HG02623 (cell line): Measurements from ENCODE around the gene JDP2.
"Not testable (repeated sequence)": the region's sequence is repeated elsewhere in the genome, so short reads cannot be mapped to it uniquely, and the experiment has no call there.

Experiments
- ATAC-seq: cut with Tn5 transposase; IDR thresholded peaks from one replicate; pipeline ENCODE4 v1.9.1; 2021; ENCODE audit warnings: moderate library complexity; ENCODE audit not compliant: unreplicated experiment

Gene JDP2

DNA sequence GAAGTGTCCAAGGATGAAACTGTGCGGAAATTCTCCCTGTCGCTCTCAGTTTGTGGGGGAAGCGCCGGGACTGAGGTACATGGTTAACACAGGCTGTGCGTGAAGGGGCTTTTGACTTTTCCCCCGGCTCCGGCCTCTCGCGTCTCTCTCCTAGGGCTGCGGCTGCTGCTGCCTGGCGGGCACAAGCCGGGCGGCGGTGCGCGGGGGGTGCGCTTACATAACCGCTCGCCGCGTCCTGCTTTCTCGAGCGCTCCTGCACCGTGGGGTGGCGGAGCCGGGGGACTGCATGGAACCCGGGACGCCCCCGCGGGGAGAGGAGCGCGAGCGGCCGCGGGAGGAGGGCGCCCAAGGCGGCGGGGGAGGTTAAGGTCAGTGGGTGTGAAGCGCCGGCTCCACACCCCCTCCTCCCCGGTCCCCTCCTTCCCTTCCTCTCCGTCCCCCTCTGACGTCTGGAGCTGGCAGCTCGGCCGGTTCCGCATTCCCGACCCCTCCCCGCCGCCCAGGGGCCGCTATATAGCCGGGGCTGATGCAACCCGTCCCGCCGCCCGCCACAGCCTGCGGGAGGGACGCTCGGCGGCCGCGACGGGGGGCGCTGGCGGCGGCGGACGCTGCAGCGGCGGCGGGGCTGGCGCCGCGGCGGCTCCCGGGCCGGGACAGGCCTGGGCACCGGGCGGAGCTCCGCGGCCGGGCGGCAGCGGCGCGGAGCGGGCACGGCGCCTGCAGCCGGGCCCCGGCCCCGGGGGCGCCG lies at the start of gene JDP2:
TSS of gene JDP2 (plus strand) at position 541 of the 748 bp plus-strand sequence. CDS start 9,899 bp downstream, outside the sequence.
- peak; percentile 29 for ATAC-seq

DNA sequence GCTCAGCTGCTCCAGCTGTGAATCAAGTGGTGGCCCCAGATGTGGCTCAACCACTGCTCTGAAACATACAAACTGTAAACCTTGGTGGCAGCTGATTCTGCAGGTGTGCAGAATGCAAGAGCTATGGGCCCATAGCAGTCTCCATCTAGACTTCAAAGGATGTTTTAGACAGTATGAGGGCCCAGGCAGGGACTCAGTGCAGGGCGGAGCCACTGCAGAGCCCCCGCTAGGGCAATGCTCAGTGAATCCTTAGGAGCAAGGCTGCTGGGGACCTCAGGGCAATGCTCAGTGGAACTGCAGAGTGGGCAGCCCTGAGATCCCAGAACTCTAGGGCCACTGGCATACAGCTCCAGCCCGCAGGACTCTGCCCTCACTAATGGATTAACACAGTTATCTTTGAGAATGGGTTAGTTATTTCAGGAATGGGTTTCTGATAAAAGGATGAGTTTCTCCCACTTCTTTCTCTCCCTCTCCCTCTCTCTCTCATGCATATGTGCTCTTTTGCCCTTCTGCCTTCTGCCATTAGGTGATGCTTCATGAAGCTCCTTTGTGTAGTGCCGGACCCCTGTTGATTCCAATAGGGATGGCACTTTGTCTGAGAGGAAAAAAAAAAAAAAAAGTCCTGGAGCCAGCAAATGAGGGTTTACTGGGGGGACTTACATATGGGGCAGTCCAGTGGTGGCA lies 48.4 kb upstream of the JDP2 start:
- no peak for ATAC-seq

GRCh38 chr14:75379930-75380270 lies 47.9 kb upstream of the JDP2 start:
- no peak for ATAC-seq

GRCh38 chr14:75380656-75381055 lies 47.2 kb upstream of the JDP2 start:
- no peak for ATAC-seq

GRCh38 chr14:75381642-75382041 lies 46.2 kb upstream of the JDP2 start:
- no peak for ATAC-seq

- ATAC-seq, result not testable (repeated sequence)
Measured at GRCh38 chr14:75383219-75383618, 44.6 kb upstream of the JDP2 start.

GRCh38 chr14:75383721-75384120 lies 44.1 kb upstream of the JDP2 start:
- ATAC-seq, result no peak

- ATAC-seq, result no peak
Measured at GRCh38 chr14:75389679-75390078, 38.1 kb upstream of the JDP2 start.

GRCh38 chr14:75390183-75390582 lies 37.6 kb upstream of the JDP2 start:
- no peak for ATAC-seq

- ATAC-seq, result no peak
Measured at GRCh38 chr14:75391953-75392352, 35.9 kb upstream of the JDP2 start.

- no peak for ATAC-seq
Measured at GRCh38 chr14:75392686-75393641, 34.9 kb upstream of the JDP2 start.

GRCh38 chr14:75393794-75394193 lies 34.0 kb upstream of the JDP2 start:
- ATAC-seq, result no peak

GRCh38 chr14:75395862-75396261 lies 32.0 kb upstream of the JDP2 start:
- no peak for ATAC-seq

- no peak for ATAC-seq
Measured at GRCh38 chr14:75399321-75399720, 28.5 kb upstream of the JDP2 start.

GRCh38 chr14:75399843-75400775 lies 27.7 kb upstream of the JDP2 start:
- ATAC-seq, result no peak

- no peak for ATAC-seq
Measured at GRCh38 chr14:75401361-75401760, 26.5 kb upstream of the JDP2 start.

DNA sequence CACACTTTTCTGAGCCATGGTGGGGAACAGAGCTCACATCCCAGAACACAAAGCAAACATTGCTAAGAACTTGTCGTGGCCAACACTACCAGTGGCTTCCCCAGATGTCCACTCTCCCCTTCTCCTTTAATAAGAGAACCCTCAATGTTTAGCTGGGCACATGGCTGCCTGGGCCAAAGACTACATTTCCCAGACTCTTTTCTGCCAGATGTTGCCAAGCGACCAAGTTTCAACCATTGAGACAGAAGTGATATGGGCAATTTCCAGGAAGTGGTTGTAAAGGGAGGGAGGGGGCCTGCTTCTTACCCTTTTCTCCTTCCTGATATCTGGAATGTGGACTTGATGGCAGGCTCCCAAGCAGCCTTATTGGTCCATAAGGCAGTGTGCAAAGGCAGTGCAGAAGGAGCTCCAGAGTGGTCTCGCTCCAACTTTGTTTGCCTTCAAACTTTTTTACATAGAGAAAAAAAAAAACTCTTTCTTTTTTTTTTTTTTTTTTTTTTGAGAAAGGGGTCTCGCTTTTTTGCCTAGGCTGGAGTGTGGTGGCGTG lies 24.9 kb upstream of the JDP2 start:
- no peak for ATAC-seq

DNA sequence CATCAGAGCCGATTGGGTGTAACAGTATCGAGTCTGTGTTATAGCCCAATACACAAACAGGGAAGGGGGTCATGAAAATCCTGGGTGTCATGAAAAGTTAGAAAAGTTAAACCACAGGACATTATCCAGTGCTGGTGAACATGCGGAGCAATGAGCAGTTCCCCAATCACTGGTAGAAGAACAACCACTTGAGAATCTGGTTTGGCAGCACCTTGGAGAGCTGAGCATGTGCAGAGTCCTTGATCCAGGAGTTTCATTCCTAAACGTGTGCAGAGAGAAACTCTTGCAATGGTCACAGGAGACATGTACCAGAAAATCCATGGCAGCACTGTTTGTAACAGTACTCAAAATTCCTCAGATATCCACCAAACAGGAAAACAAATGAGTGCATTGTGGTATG lies 23.0 kb upstream of the JDP2 start:
- no peak for ATAC-seq

- no peak for ATAC-seq
Measured at GRCh38 chr14:75406102-75406501, 21.7 kb upstream of the JDP2 start.

GRCh38 chr14:75406856-75407255 lies 21.0 kb upstream of the JDP2 start:
- ATAC-seq, result no peak
